ENCODE results near the gene ESPNL.

ESPNL gene

GRCh38 chr2:238101891-238102841 is 2.0 kb downstream of the ESPNL start:
- no peak overlapping the region for H2BK5ac ChIP-seq (ENCODE audit: low read depth, low read length, poor library complexity)
- no peaks in the 10 kb centered on the region for H3K79me1 ChIP-seq (ENCODE audit: low read length)
- no peak overlapping the region for H3K18ac ChIP-seq (ENCODE audit: low read length)
- no peak overlapping the region for H2BK12ac ChIP-seq (ENCODE audit: low read length)
- H3K4me2 ChIP-seq (ENCODE audit: low read length): no peak overlapping the region
- no peak overlapping the region for H3K4ac ChIP-seq (ENCODE audit: low read depth, low read length)
- no peak overlapping the region for H2AK5ac ChIP-seq (ENCODE audit: low read length)
- H3K27ac ChIP-seq (ENCODE audit: low read depth, low read length): no peak overlapping the region
- H4K8ac ChIP-seq (ENCODE audit: low read depth, low read length): no peak overlapping the region
- H3K27me3 ChIP-seq (ENCODE audit: insufficient read depth, low read length): no peaks in the 10 kb centered on the region
- no peak overlapping the region for H2BK120ac ChIP-seq (ENCODE audit: insufficient read depth, low read length, poor library complexity)
- WGBS (ENCODE audit: extremely low coverage, insufficient coverage, insufficient read length): no CpG with 5 or more reads among the region's 30 CpGs
- no peak overlapping the region for H3K14ac ChIP-seq (ENCODE audit: low read length)
- H3K4me3 ChIP-seq (ENCODE audit: low read depth, low read length): no peak overlapping the region
- no peak for DNase-seq
- H3K4me1 ChIP-seq (ENCODE audit: control insufficient read depth in 1 of 2, insufficient read depth in 2 of 2, low read length in 2 of 2): no peaks in the 10 kb centered on the region
- H4K12ac ChIP-seq (ENCODE audit: low read depth, low read length): no peak overlapping the region
- no peak overlapping the region for H3K9ac ChIP-seq (ENCODE audit: low read length)
- no peaks in the 10 kb centered on the region for H3K36me3 ChIP-seq (ENCODE audit: control insufficient read depth in 1 of 2, insufficient read depth in 2 of 2, low read length in 2 of 2)
- H2AFZ ChIP-seq (ENCODE audit: insufficient read depth, low read length, poor library complexity): no peak overlapping the region
- no peak overlapping the region for H4K91ac ChIP-seq (ENCODE audit: low read depth, low read length)
- H3K23ac ChIP-seq (ENCODE audit: low read length): no peak overlapping the region
- peaks cover 3% of the 10 kb centered on the region for H3K9me3 ChIP-seq (ENCODE audit: insufficient read depth, low read depth, low read length)
- H3K79me2 ChIP-seq (ENCODE audit: control insufficient read depth, insufficient read depth, low read length, poor library complexity): no peaks in the 10 kb centered on the region

- WGBS (ENCODE audit: extremely low coverage, insufficient coverage, insufficient read length): no CpG with 5 or more reads among the region's 10 CpGs
Measured at GRCh38 chr2:238102865-238103264, 2.7 kb downstream of the ESPNL start.

DNA sequence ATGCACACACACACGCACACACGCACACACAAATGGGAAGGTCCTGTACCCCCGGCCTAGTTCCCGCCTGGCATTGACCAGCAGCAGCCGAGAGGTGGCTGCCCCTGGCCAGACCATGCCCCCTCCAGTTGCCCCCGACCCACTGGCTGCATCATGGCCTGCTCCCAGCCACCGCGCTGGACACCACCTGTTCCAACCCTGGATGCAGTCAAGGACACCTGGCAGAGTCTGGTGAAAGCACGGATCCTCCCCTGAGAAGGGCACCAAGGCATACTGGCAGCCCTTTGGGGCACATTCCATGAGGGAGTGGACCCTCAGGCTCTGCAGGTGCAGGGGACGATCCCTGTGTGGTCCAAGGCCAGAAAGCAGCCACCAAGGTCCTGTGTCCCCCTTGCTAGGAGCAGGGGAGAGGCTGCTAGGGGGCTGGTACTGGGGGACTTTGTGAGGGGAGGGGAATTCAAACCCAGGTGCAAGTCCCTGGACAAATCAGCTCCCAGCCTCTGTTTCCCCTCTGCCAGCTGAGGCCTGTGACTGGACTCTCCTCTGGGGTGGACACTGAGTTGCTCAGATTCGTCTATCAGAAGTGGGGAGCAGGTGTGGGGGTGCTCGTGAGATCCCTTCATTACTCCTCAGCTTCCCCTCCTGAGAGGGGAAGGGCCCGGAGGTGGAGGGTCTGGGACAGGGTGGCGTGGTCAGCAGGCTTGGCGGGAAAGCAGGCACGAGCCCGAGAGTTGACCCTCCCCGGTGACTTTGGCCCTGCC is 3.5 kb downstream of the ESPNL start:
- H3K18ac ChIP-seq (ENCODE audit: low read length): no peak overlapping the region
- no peak overlapping the region for H2AFZ ChIP-seq (ENCODE audit: insufficient read depth, low read length, poor library complexity)
- no peak overlapping the region for H4K91ac ChIP-seq (ENCODE audit: low read depth, low read length)
- H2BK12ac ChIP-seq (ENCODE audit: low read length): no peak overlapping the region
- H3K36me3 ChIP-seq (ENCODE audit: control insufficient read depth in 1 of 2, insufficient read depth in 2 of 2, low read length in 2 of 2): no peaks in the 10 kb centered on the region
- no peak overlapping the region for H3K4me3 ChIP-seq (ENCODE audit: low read depth, low read length)
- H3K27ac ChIP-seq (ENCODE audit: low read depth, low read length): no peak overlapping the region
- H3K27me3 ChIP-seq (ENCODE audit: insufficient read depth, low read length): no peaks in the 10 kb centered on the region
- H3K79me1 ChIP-seq (ENCODE audit: low read length): no peaks in the 10 kb centered on the region
- no peak overlapping the region for H3K4me2 ChIP-seq (ENCODE audit: low read length)
- H3K9me3 ChIP-seq (ENCODE audit: insufficient read depth, low read depth, low read length): no peaks in the 10 kb centered on the region
- no peak overlapping the region for H3K9ac ChIP-seq (ENCODE audit: low read length)
- no peak overlapping the region for H3K4ac ChIP-seq (ENCODE audit: low read depth, low read length)
- H2BK5ac ChIP-seq (ENCODE audit: low read depth, low read length, poor library complexity): no peak overlapping the region
- WGBS (ENCODE audit: extremely low coverage, insufficient coverage, insufficient read length): no CpG with 5 or more reads among the region's 18 CpGs
- no peaks in the 10 kb centered on the region for H3K4me1 ChIP-seq (ENCODE audit: control insufficient read depth in 1 of 2, insufficient read depth in 2 of 2, low read length in 2 of 2)
- H2AK5ac ChIP-seq (ENCODE audit: low read length): no peak overlapping the region
- DNase-seq: no peak
- no peak overlapping the region for H4K12ac ChIP-seq (ENCODE audit: low read depth, low read length)
- no peak overlapping the region for H3K23ac ChIP-seq (ENCODE audit: low read length)
- no peaks in the 10 kb centered on the region for H3K79me2 ChIP-seq (ENCODE audit: control insufficient read depth, insufficient read depth, low read length, poor library complexity)
- no peak overlapping the region for H4K8ac ChIP-seq (ENCODE audit: low read depth, low read length)
- H3K14ac ChIP-seq (ENCODE audit: low read length): no peak overlapping the region
- H2BK120ac ChIP-seq (ENCODE audit: insufficient read depth, low read length, poor library complexity): no peak overlapping the region

More at GRCh38 chr2:238102865-238103264, 2.7 kb downstream of the ESPNL start:
- Histone ChIP-seq H3K4ac (ENCODE audit: low read depth, low read length) (no peak overlapping the region), H3K14ac (ENCODE audit: low read length) (no peak overlapping the region), H3K9me3 (ENCODE audit: insufficient read depth, low read depth, low read length) (peaks cover 3% of the 10 kb centered on the region), H3K27ac (ENCODE audit: low read depth, low read length) (no peak overlapping the region), H3K18ac (ENCODE audit: low read length) (no peak overlapping the region), H3K4me1 (ENCODE audit: control insufficient read depth in 1 of 2, insufficient read depth in 2 of 2, low read length in 2 of 2) (no peaks in the 10 kb centered on the region), H3K9ac (ENCODE audit: low read length) (no peak overlapping the region), H3K4me2 (ENCODE audit: low read length) (no peak overlapping the region), H3K23ac (ENCODE audit: low read length) (no peak overlapping the region), H2BK120ac (ENCODE audit: insufficient read depth, low read length, poor library complexity) (no peak overlapping the region), H4K12ac (ENCODE audit: low read depth, low read length) (no peak overlapping the region), H3K4me3 (ENCODE audit: low read depth, low read length) (no peak overlapping the region), H2BK5ac (ENCODE audit: low read depth, low read length, poor library complexity) (no peak overlapping the region), H3K27me3 (ENCODE audit: insufficient read depth, low read length) (no peaks in the 10 kb centered on the region), H4K8ac (ENCODE audit: low read depth, low read length) (no peak overlapping the region), H2AFZ (ENCODE audit: insufficient read depth, low read length, poor library complexity) (no peak overlapping the region), H3K36me3 (ENCODE audit: control insufficient read depth in 1 of 2, insufficient read depth in 2 of 2, low read length in 2 of 2) (no peaks in the 10 kb centered on the region), H4K91ac (ENCODE audit: low read depth, low read length) (no peak overlapping the region), H2AK5ac (ENCODE audit: low read length) (no peak overlapping the region), H3K79me2 (ENCODE audit: control insufficient read depth, insufficient read depth, low read length, poor library complexity) (no peaks in the 10 kb centered on the region), H3K79me1 (ENCODE audit: low read length) (no peaks in the 10 kb centered on the region), H2BK12ac (ENCODE audit: low read length) (no peak overlapping the region)
- DNase-seq: no peak

DNA sequence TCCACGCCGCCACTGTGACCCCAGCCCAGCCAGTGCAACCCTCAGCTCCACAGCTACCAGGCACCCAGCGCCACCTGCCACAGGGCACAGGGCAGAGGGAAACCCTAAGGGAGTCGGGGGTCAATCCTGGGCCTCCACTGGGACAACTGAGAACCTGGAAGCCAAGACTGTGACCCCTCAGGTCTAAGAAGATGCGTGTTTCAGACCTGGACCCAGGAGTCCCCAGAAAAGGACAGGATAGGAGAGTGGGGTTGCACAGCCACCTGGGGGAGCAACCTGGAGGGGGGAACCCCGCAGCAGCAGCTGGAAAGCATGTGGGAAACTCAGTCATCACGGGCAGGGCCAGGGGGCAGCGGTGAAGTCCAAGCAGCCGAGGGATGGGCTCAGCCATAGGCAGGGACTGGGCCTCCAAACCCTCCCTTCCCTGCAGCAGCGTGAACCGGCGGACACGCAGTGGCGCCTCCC is 4.1 kb downstream of the ESPNL start:
- Histone ChIP-seq H4K8ac (ENCODE audit: low read depth, low read length) (no peak overlapping the region), H3K27ac (ENCODE audit: low read depth, low read length) (no peak overlapping the region), H4K12ac (ENCODE audit: low read depth, low read length) (no peak overlapping the region), H3K79me1 (ENCODE audit: low read length) (no peaks in the 10 kb centered on the region), H3K9ac (ENCODE audit: low read length) (no peak overlapping the region), H3K36me3 (ENCODE audit: control insufficient read depth in 1 of 2, insufficient read depth in 2 of 2, low read length in 2 of 2) (no peaks in the 10 kb centered on the region), H4K91ac (ENCODE audit: low read depth, low read length) (no peak overlapping the region), H2BK5ac (ENCODE audit: low read depth, low read length, poor library complexity) (no peak overlapping the region), H3K27me3 (ENCODE audit: insufficient read depth, low read length) (no peaks in the 10 kb centered on the region), H2AK5ac (ENCODE audit: low read length) (no peak overlapping the region), H3K4me2 (ENCODE audit: low read length) (no peak overlapping the region), H3K18ac (ENCODE audit: low read length) (no peak overlapping the region), H3K14ac (ENCODE audit: low read length) (no peak overlapping the region), H3K4me1 (ENCODE audit: control insufficient read depth in 1 of 2, insufficient read depth in 2 of 2, low read length in 2 of 2) (no peaks in the 10 kb centered on the region), H2AFZ (ENCODE audit: insufficient read depth, low read length, poor library complexity) (no peak overlapping the region), H2BK12ac (ENCODE audit: low read length) (no peak overlapping the region), H3K79me2 (ENCODE audit: control insufficient read depth, insufficient read depth, low read length, poor library complexity) (no peaks in the 10 kb centered on the region), H3K23ac (ENCODE audit: low read length) (no peak overlapping the region), H3K4ac (ENCODE audit: low read depth, low read length) (no peak overlapping the region), H3K4me3 (ENCODE audit: low read depth, low read length) (no peak overlapping the region), H2BK120ac (ENCODE audit: insufficient read depth, low read length, poor library complexity) (no peak overlapping the region), H3K9me3 (ENCODE audit: insufficient read depth, low read depth, low read length) (no peaks in the 10 kb centered on the region)
- DNase-seq: no peak
- WGBS (ENCODE audit: extremely low coverage, insufficient coverage, insufficient read length): no CpG with 5 or more reads among the region's 14 CpGs

All from trophoblast cell (in vitro differentiated cells and primary cell).